Choroid plexus epithelial cell (primary cell): ENCODE data around the gene TAGAP.
"Not testable (repeated sequence)": the region's sequence is repeated elsewhere in the genome, so short reads cannot be mapped to it uniquely, and the experiment has no call there.

Experiments used
- DNase-seq: peaks from one replicate; pipeline ENCODE4 v3.0.0-alpha.2; 2010; ENCODE audit warnings: low read depth
- H3K4me3 ChIP-seq: 2 replicates; pipeline ENCODE4 v1.5.1; 2011; ENCODE audit warnings: low read depth, mild to moderate bottlenecking, control low read depth, low read length, moderate library complexity
- CTCF ChIP-seq: conservative IDR thresholded peaks from 2 replicates; pipeline ENCODE4 v1.5.1; 2011; ENCODE audit warnings: low read depth, mild to moderate bottlenecking, control low read depth, inconsistent platforms, low read length, moderate library complexity

Gene TAGAP

GRCh38 chr6:158999666-159000403 is 45.0 kb downstream of the TAGAP start, which contains the start of gene RSPH3:
TSS of gene RSPH3 (minus strand) at chr6:159000202. CDS start at chr6:158999550, 652 bp downstream.
- TF ChIP-seq CTCF, result no peak
- H3K4me3 ChIP-seq, result peak within 1 kb of the TSS; percentile 86
- peak; percentile 93 for DNase-seq

- TF ChIP-seq CTCF, result no peak
- H3K4me3 ChIP-seq, result peak overlapping the region; percentile 86
- DNase-seq, result peak; percentile 15
Observed at GRCh38 chr6:158999154-158999665, 45.6 kb downstream of the TAGAP start.

- no peak overlapping the region for H3K4me3 ChIP-seq
- TF ChIP-seq CTCF, result no peak
- DNase-seq, result peak; percentile 6
Observed at GRCh38 chr6:158996856-158997255, 47.9 kb downstream of the TAGAP start.

- TF ChIP-seq CTCF, result no peak
- DNase-seq, result no peak
- no peak overlapping the region for H3K4me3 ChIP-seq
Observed at GRCh38 chr6:158993639-158994038, 51.2 kb downstream of the TAGAP start.

- H3K4me3 ChIP-seq, result no peak overlapping the region
- no peak for DNase-seq
- no peak for TF ChIP-seq CTCF
Observed at GRCh38 chr6:158991017-158991723, 53.6 kb downstream of the TAGAP start.

GRCh38 chr6:158989711-158990110 is 55.1 kb downstream of the TAGAP start:
- not testable (repeated sequence) for H3K4me3 ChIP-seq, DNase-seq

- H3K4me3 ChIP-seq, result no peak overlapping the region
- TF ChIP-seq CTCF, result no peak
- no peak for DNase-seq
Observed at GRCh38 chr6:158988477-158988876, 56.3 kb downstream of the TAGAP start.
